HEK293T (cell line): Measurements from ENCODE around the gene CNTN3.

Source experiments
- CTCF ChIA-PET: fragments of 350-600 bp; formaldehyde crosslinking; extraction: SDS; loops from one replicate; lab custom pipeline; 2021; ENCODE audit warnings: antibody characterized with exemption, inconsistent platforms; lab: Yijun Ruan, JAX
- POLR2A ChIA-PET: fragments of 350-600 bp; formaldehyde crosslinking; extraction: SDS; loops from one replicate; lab custom pipeline; 2020; ENCODE audit warnings: antibody characterized with exemption, inconsistent platforms; lab: Yijun Ruan, JAX
- DNase-seq: peaks from one replicate; pipeline ENCODE4 v3.0.0; 2012; ENCODE audit warnings: mixed read lengths; ENCODE audit errors: extremely low spot score
- ARNT ChIP-seq: fragments of 450-650 bp; IDR thresholded peaks from 2 replicates; pipeline ENCODE4 v1.6.1; 2017; ENCODE audit warnings: mild to moderate bottlenecking
- BHLHE40 ChIP-seq: fragments of 450-650 bp; IDR thresholded peaks from 2 replicates; pipeline ENCODE4 v1.6.1; 2016; ENCODE audit warnings: mild to moderate bottlenecking, moderate library complexity, borderline replicate concordance
- CTBP1 ChIP-seq: fragments of 450-650 bp; IDR thresholded peaks from 2 replicates; pipeline ENCODE4 v1.6.1; 2016; ENCODE audit warnings: borderline replicate concordance
- ELF4 ChIP-seq: fragments of 450-650 bp; IDR thresholded peaks from 2 replicates; pipeline ENCODE4 v1.6.1; 2017; ENCODE audit warnings: antibody characterized with exemption
- FOXA1 ChIP-seq: fragments of 450-650 bp; IDR thresholded peaks from 2 replicates; pipeline ENCODE4 v1.6.1; 2016; ENCODE audit warnings: mild to moderate bottlenecking
- FOXK2 ChIP-seq: fragments of 450-650 bp; IDR thresholded peaks from 2 replicates; pipeline ENCODE4 v1.6.1; 2016; ENCODE audit warnings: mild to moderate bottlenecking
- FOXM1 ChIP-seq: fragments of 450-650 bp; IDR thresholded peaks from 2 replicates; pipeline ENCODE4 v1.6.1; 2017; ENCODE audit warnings: mild to moderate bottlenecking, borderline replicate concordance
- L3MBTL2 ChIP-seq: fragments of 450-650 bp; conservative IDR thresholded peaks from 2 replicates; pipeline ENCODE4 v1.6.1; 2016; ENCODE audit warnings: mild to moderate bottlenecking
- LEF1 ChIP-seq: fragments of 450-650 bp; IDR thresholded peaks from 2 replicates; pipeline ENCODE4 v1.6.1; 2017; ENCODE audit warnings: mild to moderate bottlenecking, borderline replicate concordance
- NFRKB ChIP-seq: fragments of 450-650 bp; IDR thresholded peaks from 2 replicates; pipeline ENCODE4 v1.6.1; 2016; ENCODE audit warnings: mild to moderate bottlenecking, moderate library complexity
- SP1 ChIP-seq: fragments of 450-650 bp; IDR thresholded peaks from 2 replicates; pipeline ENCODE4 v1.6.1; 2017
- TARDBP ChIP-seq: fragments of 450-650 bp; IDR thresholded peaks from 2 replicates; pipeline ENCODE4 v1.6.1; 2016
- ZNF384 ChIP-seq: fragments of 450-650 bp; IDR thresholded peaks from 2 replicates; pipeline ENCODE4 v1.6.1; 2016
- TF ChIP-seq, protein P1 (sequence below): fragments of 450-650 bp; IDR thresholded peaks from 2 replicates; pipeline ENCODE4 v1.6.1; 2016

Gene CNTN3

GRCh38 chr3:74590620-74591262, 23.7 kb downstream of the CNTN3 start:
- no peak for TF ChIP-seq LEF1
- TF ChIP-seq FOXM1 = no peak
- TF ChIP-seq FOXK2 = no peak
- TF ChIP-seq NFRKB = no peak
- POLR2A ChIA-PET = no interaction called here
- no peak for DNase-seq
- CTCF ChIA-PET = no interaction called here

DNA sequence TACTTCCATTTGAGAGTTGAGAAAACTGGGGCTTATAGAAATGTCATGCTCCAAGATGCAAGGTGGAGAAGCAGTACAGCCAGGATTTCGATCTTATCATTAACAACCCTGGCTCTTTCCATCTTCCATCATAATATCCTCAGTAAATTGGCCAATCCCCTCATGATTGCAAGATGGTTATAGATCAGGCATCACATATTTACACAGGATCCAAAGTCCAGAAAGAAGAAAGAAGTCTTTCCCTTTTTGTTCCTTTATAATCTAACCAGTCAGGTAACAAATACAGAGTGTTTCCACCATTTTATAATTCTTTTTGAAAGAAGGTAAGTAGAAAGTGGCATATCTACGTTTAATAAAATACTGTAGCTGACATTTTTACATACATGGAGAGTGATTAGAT, 29.7 kb downstream of the CNTN3 start:
- CTCF ChIA-PET = no interaction called here
- no peak for DNase-seq
- TF ChIP-seq ZNF384 = no peak
- TF ChIP-seq, protein P1, sequence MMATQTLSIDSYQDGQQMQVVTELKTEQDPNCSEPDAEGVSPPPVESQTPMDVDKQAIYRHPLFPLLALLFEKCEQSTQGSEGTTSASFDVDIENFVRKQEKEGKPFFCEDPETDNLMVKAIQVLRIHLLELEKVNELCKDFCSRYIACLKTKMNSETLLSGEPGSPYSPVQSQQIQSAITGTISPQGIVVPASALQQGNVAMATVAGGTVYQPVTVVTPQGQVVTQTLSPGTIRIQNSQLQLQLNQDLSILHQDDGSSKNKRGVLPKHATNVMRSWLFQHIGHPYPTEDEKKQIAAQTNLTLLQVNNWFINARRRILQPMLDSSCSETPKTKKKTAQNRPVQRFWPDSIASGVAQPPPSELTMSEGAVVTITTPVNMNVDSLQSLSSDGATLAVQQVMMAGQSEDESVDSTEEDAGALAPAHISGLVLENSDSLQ = no peak
- TF ChIP-seq FOXK2 = no peak
- no peak for TF ChIP-seq ELF4
- no peak for TF ChIP-seq NFRKB
- no peak for TF ChIP-seq SP1
- TF ChIP-seq FOXA1 = no peak
- no peak for TF ChIP-seq L3MBTL2
- TF ChIP-seq FOXM1 = no peak
- TF ChIP-seq ARNT = no peak
- POLR2A ChIA-PET = no interaction called here

DNA sequence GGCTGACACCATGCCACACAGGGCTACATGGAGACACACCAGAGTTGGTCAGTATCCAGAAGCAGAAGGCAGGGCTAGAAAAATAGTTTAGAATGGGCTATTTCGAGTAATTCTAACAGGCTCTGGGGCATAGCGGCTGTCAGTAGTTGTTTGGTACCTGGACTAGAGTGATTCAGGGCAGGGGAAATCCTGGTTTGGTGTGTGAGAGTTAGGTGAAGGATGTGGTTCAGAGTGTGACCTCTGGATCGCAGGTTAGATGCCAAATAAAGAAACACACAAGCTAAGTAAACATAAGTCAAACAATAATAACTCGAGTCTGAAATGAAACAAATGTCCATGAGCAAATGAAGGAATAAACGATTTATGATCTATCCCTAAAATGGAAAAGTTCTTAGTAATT, 31.5 kb downstream of the CNTN3 start:
- TF ChIP-seq ARNT = no peak
- CTCF ChIA-PET = no interaction called here
- DNase-seq = no peak
- POLR2A ChIA-PET = no interaction called here

- POLR2A ChIA-PET = no interaction called here
Observed at GRCh38 chr3:74575857-74576256, 38.6 kb downstream of the CNTN3 start.

GRCh38 chr3:74571118-74571517, 43.3 kb downstream of the CNTN3 start:
- ChIA-PET POLR2A (no interaction called here), CTCF (no interaction called here)
- no peak for TF ChIP-seq FOXA1
- TF ChIP-seq FOXM1 = no peak
- no peak for TF ChIP-seq CTBP1
- TF ChIP-seq L3MBTL2 = no peak
- TF ChIP-seq LEF1 = no peak
- no peak for TF ChIP-seq NFRKB
- DNase-seq = no peak

More at GRCh38 chr3:74575857-74576256, 38.6 kb downstream of the CNTN3 start:
- CTCF ChIA-PET = no interaction called here
- no peak for TF ChIP-seq TARDBP
- TF ChIP-seq ELF4 = no peak
- no peak for TF ChIP-seq LEF1
- no peak for TF ChIP-seq ZNF384
- no peak for TF ChIP-seq FOXA1
- no peak for TF ChIP-seq BHLHE40
- no peak for TF ChIP-seq NFRKB
- no peak for TF ChIP-seq FOXK2
- no peak for TF ChIP-seq CTBP1
- TF ChIP-seq, protein P1 = no peak
- DNase-seq = no peak
